HG03103 (cell line): ENCODE data around the gene C2orf49.

Source experiments
- ATAC-seq: cut with Tn5 transposase; IDR thresholded peaks from one replicate; pipeline ENCODE4 v1.9.1; 2021; ENCODE audit warnings: low read depth; ENCODE audit not compliant: unreplicated experiment

The C2orf49 gene

GRCh38 chr2:105380432-105381100, 43.2 kb downstream of the C2orf49 start:
- ATAC-seq: no peak

DNA sequence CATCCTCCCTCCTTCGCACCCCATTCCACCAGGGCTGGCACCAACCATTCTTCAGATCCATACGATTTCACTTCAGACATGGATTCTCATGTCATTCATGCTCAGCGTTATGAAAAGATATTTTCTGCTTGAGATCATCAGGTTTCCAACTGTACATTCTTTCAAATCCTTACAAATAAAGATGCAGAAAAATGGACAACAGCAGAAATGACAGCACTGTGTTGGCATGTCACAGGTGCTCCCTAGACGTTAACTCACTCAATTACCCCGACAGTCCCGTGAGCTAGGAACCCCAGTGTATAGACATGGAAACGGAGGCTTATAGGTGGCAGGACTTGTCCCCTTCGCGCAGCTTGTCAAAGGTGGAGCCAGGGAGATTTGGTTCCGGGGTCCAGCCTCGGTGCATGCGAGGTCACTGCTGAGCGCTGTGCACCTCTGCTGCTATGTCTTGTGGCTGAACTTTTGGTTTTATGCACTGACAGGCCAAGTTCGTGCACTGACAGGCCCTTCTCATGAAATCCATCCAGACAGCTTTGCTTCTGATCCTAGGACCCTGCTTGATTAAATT, 43.8 kb downstream of the C2orf49 start:
- no peak for ATAC-seq

DNA sequence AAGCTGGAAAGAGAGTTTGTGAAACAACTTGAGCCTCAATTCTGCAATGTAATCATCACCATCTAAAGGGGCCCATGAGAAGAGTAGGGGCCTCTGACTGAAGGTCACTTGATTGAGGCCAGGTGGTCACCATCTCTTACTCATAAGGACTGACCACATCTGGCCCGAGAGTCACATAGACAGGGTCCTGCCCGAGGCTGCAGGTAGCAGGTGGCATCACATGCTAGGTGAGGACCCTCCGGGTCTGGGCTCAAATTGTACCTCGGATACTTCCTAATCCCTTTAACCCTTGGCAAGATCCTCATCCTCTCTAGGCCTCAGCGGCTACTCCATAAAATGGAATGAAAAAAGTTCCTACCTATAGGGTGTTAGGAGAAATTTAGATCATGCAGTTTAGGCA, 44.8 kb downstream of the C2orf49 start:
- no peak for ATAC-seq

GRCh38 chr2:105383432-105384166, 46.3 kb downstream of the C2orf49 start:
- ATAC-seq: no peak

DNA sequence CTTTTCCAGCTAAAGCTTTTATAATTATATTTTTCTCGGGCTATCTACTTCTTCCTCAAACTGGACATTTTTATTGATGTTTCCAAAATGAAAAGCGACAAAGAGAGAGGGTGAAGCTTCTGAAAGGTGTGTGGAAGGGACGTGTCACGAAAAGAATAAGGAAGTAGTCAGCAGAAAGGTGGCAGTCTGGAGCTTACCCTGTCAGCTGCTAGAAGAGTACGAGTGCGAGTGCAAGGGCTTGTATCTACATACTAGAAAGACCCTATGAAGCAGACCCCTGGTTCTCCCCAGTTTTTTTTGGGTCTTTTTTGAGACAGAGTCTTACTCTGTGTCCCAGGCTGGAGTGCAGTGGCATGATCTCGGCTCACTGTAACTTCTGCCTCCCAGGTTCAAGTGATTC, 46.9 kb downstream of the C2orf49 start:
- ATAC-seq: no peak

- ATAC-seq: no peak
Observed at GRCh38 chr2:105384861-105385260, 47.5 kb downstream of the C2orf49 start.

DNA sequence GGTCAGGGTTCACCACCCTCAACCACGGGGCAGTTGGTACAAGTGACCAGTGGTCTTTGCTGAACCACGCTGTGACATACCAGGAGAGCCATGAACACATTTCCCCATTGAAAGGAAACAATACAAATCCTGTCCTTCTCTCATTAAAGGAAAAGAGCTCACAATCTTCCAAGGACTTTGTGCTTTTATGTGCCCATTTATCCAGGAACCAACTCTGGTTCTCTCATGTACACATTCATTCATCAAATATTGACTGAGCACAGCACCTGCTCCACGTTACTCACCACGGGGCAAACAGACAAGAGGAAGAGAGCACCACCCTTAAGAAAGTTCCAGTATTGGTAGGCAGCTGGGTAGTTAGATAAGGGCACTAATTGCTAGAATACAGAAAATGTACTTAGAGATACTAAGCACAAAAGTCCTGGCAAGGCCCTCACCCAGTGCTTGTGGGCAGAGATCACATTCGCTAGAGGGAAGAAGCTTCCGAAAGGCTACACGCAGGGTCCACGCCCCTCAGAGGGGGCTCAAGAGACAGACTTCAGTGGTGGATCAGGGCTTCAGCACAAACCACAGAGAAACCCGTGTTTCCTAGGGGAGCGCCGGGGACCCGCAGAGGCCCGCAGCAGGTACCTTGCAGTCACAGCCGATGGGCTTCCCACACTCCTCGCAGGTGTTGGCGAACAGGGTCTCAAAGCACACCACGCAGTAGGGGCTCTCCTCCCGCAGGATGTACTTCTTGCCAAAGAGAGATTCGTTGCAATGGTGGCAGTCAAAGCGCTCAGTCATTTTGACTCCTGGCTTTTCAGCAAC, 48.6 kb downstream of the C2orf49 start:
- ATAC-seq: no peak

- no peak for ATAC-seq
Observed at GRCh38 chr2:105387225-105387624, 49.9 kb downstream of the C2orf49 start.

GRCh38 chr2:105388971-105389381, 51.6 kb downstream of the C2orf49 start:
- ATAC-seq: no peak

DNA sequence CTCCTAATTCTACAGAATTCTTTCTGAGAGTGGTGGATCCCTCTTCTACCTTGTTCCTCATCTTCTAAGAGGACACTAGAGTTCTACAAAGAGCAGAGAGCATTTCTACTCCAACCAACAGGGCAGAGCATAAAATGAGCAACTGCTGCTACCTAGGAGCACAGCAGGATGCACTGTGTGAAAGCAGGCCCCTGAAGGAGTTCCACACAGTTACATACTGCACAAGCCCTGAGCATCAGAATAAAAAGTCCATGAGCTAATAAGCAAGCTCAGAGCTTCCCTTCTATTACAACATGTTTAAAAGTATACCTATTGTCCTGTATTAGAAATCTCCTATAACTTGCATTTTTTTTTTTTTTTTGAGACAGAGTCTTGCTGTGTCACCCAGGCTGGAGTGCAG, 53.1 kb downstream of the C2orf49 start:
- no peak for ATAC-seq

GRCh38 chr2:105391058-105391627, 53.8 kb downstream of the C2orf49 start:
- ATAC-seq: no peak

GRCh38 chr2:105391763-105392662, 54.7 kb downstream of the C2orf49 start:
- no peak for ATAC-seq

- no peak for ATAC-seq
Observed at GRCh38 chr2:105393373-105394055, 56.2 kb downstream of the C2orf49 start.

DNA sequence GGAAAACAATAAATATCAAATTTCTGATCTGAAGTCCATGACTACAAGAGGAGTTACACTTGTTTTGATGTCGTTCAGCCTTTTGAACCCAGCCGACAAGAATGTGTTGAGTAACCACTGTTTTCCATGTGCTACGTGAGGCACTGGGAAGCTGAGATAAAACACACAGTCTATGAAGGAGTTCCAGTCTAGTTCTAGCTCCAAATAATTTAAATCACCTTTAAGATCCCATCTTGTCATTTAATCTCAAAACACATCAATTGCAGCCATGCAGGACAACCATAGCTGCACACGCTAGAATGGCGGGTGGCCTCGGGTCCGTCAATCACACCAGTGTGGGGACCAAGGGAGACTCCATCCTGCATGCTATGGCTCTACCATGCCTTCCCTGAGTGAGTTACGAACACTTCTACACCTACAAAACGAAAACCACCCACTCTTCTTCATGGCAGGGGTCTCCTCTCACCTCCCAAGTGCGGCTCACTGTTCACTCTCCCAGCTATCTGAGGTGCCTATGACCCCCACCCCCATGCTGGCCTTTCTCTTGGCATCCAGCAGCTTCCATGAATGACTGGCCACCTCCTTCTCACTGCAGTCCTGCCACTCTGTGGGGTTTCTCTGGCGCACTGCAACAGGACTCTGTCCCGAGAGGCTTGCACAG, 57.7 kb downstream of the C2orf49 start:
- no peak for ATAC-seq

DNA sequence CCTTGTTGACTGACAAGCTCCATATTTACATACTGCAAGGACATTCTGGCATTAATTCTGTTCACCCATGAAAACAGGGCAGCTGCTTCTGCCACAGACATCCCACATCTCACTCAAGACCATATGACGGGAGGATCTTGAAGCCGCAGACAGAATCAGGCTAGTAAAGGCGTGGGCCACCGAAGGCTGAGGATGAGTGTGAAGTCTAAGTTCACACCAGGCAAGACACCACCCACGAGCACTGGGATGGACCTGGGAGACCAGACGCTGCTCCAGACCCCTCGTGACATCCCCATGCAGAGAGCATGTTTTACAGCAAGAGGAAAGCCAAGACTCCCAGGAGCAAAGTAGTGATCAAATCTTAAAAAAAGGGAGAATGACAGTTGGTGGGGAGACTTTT, 58.4 kb downstream of the C2orf49 start:
- ATAC-seq: no peak

- no peak for ATAC-seq
Observed at GRCh38 chr2:105396254-105397024, 59.1 kb downstream of the C2orf49 start.

- ATAC-seq: no peak
Observed at GRCh38 chr2:105397025-105397722, 59.8 kb downstream of the C2orf49 start.
